K562 (cell line): ENCODE data around the gene PCBP4. TPM values are rescaled to one million over a fixed set of nuclear protein-coding genes. Genes with fewer than 3 reads are reported as not detected.

Experiments
- HMGN3 ChIP-seq: IDR thresholded peaks from 2 replicates; pipeline ENCODE4 v1.6.1; 2011; ENCODE audit warnings: borderline replicate concordance, low read depth, mild to moderate bottlenecking, mixed read lengths, low read length; ENCODE audit not compliant: insufficient read length; ENCODE audit errors: extremely low read depth
- NCOA6 ChIP-seq: fragments of 450-650 bp; IDR thresholded peaks from 2 replicates; pipeline ENCODE4 v1.6.1; 2017; ENCODE audit warnings: mild to moderate bottlenecking
- NR0B1 ChIP-seq: fragments of 450-650 bp; IDR thresholded peaks from one replicate; pipeline ENCODE4 v1.6.1; 2018; ENCODE audit warnings: mild to moderate bottlenecking, moderate library complexity; ENCODE audit not compliant: partially characterized antibody
- PHF21A ChIP-seq: fragments of 450-650 bp; IDR thresholded peaks from 2 replicates; pipeline ENCODE4 v1.6.1; 2017; ENCODE audit warnings: low read depth, borderline replicate concordance
- SRF ChIP-seq, 2 experiments: fragments of 250-450, 450-650 bp in 1 of 2; sonication (Bioruptor Pico) in 1 of 2; sonication (generic) in 1 of 2; formaldehyde crosslinking; IDR thresholded peaks; 2 replicates each; pipeline versions ENCODE4 v1.5.0 to v1.5.1; 2020 to 2022; ENCODE audit warnings: mild to moderate bottlenecking in 1 of 2, missing genetic modification reagents in 1 of 2
- polyA plus RNA-seq, 8 experiments: library from polyadenylated mRNA; depleted of rRNA in 4 of 8; stranded (reverse) in 5 of 8; unstranded in 3 of 8; fragments of >200 nt; fragmentation: Nextera tagmentation in 2 of 8; fragmentation: Illumina TruSeq in 1 of 8; extraction: Ambion mirVana in 2 of 8; extraction: Trizol in 1 of 8; gene quantifications; 2 replicates each; pipeline versions ENCODE4 v1.2.1 to v1.2.3, GENCODE V29; 2011 to 2014; ENCODE audit warnings: inconsistent platforms in 1 of 8, missing spikeins in 1 of 8
- total RNA-seq, 7 experiments: library from RNA; depleted of rRNA in 6 of 7; stranded (reverse); fragments of >200 nt in 6 of 7; fragmentation: Illumina TruSeq in 2 of 7; extraction: Trizol in 2 of 7; gene quantifications; 2 replicates each; pipeline versions ENCODE4 v1.2.1 to v1.2.3, GENCODE V29; 2011 to 2021; ENCODE audit warnings: low replicate concordance in 1 of 7
- TF ChIP-seq, protein P1 (sequence below): fragments of 450-650 bp; conservative IDR thresholded peaks from 2 replicates; pipeline ENCODE4 v1.6.1; 2016; ENCODE audit warnings: missing genetic modification characterization, low read depth, mild to moderate bottlenecking, missing compliant biosample characterization, moderate library complexity

Gene PCBP4
- total and polyA plus RNA-seq, 9 of the 15 experiments (the other 6 are each of a cell fraction or from before 2014, with no cell fraction given) = 0.06 to 5.8 (median 2.6) TPM

DNA sequence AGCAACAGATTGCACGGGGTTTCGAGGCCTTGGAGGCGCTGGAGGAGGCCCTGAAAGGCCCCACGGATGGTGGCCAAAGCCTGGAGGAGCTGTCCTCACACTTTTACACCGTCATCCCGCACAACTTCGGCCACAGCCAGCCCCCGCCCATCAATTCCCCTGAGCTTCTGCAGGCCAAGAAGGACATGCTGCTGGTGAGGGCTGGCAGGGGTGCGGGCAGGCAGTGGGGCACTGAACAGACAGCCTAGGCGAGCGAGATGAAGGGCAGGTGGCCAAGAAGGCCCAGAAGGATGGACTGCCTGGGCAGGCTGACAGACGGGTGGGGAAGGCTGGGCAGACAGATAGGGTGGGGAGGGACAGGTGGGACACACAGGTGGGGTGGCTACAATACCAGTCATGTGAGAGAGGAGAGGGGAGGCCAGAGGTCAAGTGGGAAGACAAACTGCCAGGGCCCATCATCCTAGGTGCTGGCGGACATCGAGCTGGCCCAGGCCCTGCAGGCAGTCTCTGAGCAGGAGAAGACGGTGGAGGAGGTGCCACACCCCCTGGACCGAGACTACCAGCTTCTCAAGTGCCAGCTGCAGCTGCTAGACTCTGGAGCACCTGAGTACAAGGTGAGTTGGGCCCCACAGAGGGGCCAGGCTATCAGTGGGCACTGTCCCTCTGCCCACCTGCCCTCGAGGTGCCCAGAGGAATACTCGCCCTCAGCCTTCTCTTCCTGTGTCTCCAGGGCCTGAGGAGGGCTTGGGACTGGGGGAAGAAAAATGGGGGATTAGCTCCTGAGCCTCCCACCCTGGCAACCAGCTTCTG lies 22.0 kb downstream of the PCBP4 start (continued):
- TF ChIP-seq, protein P1, sequence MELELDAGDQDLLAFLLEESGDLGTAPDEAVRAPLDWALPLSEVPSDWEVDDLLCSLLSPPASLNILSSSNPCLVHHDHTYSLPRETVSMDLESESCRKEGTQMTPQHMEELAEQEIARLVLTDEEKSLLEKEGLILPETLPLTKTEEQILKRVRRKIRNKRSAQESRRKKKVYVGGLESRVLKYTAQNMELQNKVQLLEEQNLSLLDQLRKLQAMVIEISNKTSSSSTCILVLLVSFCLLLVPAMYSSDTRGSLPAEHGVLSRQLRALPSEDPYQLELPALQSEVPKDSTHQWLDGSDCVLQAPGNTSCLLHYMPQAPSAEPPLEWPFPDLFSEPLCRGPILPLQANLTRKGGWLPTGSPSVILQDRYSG (tag) = no peak
- no peak for TF ChIP-seq HMGN3
- TF ChIP-seq NR0B1 = no peak
- TF ChIP-seq SRF (CRISPR knock-in tag; IDR thresholded peaks at IDR 0.05) = no peak
- TF ChIP-seq PHF21A = no peak
- TF ChIP-seq NCOA6 = no peak
- TF ChIP-seq, all 486 proteins: peak for 0
